Tracheal epithelial cell (primary cell): Measurements from ENCODE around the gene LHX3. TPM values are rescaled to one million over a fixed set of nuclear protein-coding genes. Genes with fewer than 3 reads are reported as not detected.

ENCODE experiments used
- total RNA-seq: library from RNA; depleted of rRNA; stranded (reverse); fragments of >200 nt; gene quantifications from 2 replicates; pipeline ENCODE4 v1.2.1, GENCODE V29; 2014

The LHX3 gene
- not detected in 2 replicates for total RNA-seq

GRCh38 chr9:136204838-136205706 is at the start of gene LHX3:
Gene LHX3, minus strand, starts transcription at chr9:136205128. Its CDS starts 116 bp downstream, at chr9:136205012.

GRCh38 chr9:136245219-136246150 is 40.6 kb upstream of the LHX3 start, which contains the start of gene QSOX2:
Gene QSOX2, minus strand, starts transcription at chr9:136245812. Its CDS starts 9 bp downstream, at chr9:136245803.

Other genes starting within 250 kb of the LHX3 start
- gene UBAC1, start 243.8 kb downstream of the LHX3 start, total RNA-seq, result 52.1 and 52.4 TPM in 2 replicates
- 14.7 and 14.9 TPM in 2 replicates for gene NACC2, start 109.8 kb downstream of the LHX3 start, total RNA-seq
- 74.7 and 79.3 TPM in 2 replicates for gene TMEM250, start 86.3 kb downstream of the LHX3 start, total RNA-seq
- gene QSOX2, start 40.7 kb upstream of the LHX3 start, total RNA-seq, result 11.6 and 16.2 TPM in 2 replicates
- under 0.01 TPM in 1 of 2 replicates, not detected in the other for gene CCDC187, start 99.0 kb upstream of the LHX3 start, total RNA-seq
- 13.4 and 34.0 TPM in 2 replicates for gene GPSM1, start 122.4 kb upstream of the LHX3 start, total RNA-seq
- 15.4 and 22.0 TPM in 2 replicates for gene DNLZ, start 158.6 kb upstream of the LHX3 start, total RNA-seq
- gene CARD9, start 168.5 kb upstream of the LHX3 start, total RNA-seq, result under 0.01 and 1.9 TPM in 2 replicates
- 7.0 and 8.9 TPM in 2 replicates for gene SNAPC4, start 195.0 kb upstream of the LHX3 start, total RNA-seq
- gene ENTR1, start 205.5 kb upstream of the LHX3 start, total RNA-seq, result 70.4 and 83.8 TPM in 2 replicates
- 34.1 and 38.8 TPM in 2 replicates for gene PMPCA, start 205.5 kb upstream of the LHX3 start, total RNA-seq
- 2.8 and 6.0 TPM in 2 replicates for gene INPP5E, start 234.7 kb upstream of the LHX3 start, total RNA-seq